OCI-LY1 (cell line): ENCODE data around the gene SCN2B.

ENCODE experiments used
- H2AFZ ChIP-seq: fragments of 200-600 bp; sonication (generic), shearing (Covaris generic); 2 replicates; pipeline ENCODE4 v1.6.0; 2014; ENCODE audit warnings: antibody characterized with exemption, mild to moderate bottlenecking, low read length
- H3F3A ChIP-seq: fragments of 200-600 bp; sonication (generic), shearing (Covaris generic); 2 replicates; pipeline ENCODE4 v1.6.0; 2014; ENCODE audit warnings: mild to moderate bottlenecking, antibody characterized with exemption, low read length, moderate library complexity; ENCODE audit not compliant: insufficient read depth
- H3K27ac ChIP-seq: fragments of 200-600 bp; sonication (generic); 2 replicates; pipeline ENCODE4 v1.5.1; 2014; ENCODE audit warnings: low read length, mixed run types, mild to moderate bottlenecking, low read depth; ENCODE audit not compliant: poor library complexity, severe bottlenecking
- H3K27me3 ChIP-seq: fragments of 200-600 bp; sonication (generic); 2 replicates; pipeline ENCODE4 v1.6.0; 2014; ENCODE audit warnings: antibody characterized with exemption, mild to moderate bottlenecking, low read length, moderate library complexity; ENCODE audit not compliant: insufficient read depth
- H3K36me3 ChIP-seq: fragments of 200-600 bp; sonication (generic); 2 replicates; pipeline ENCODE4 v1.6.1; 2014; ENCODE audit warnings: mild to moderate bottlenecking, antibody characterized with exemption, low read length, moderate library complexity, mixed read lengths; ENCODE audit not compliant: insufficient read depth
- H3K4me1 ChIP-seq: fragments of 200-600 bp; sonication (generic); 2 replicates; pipeline ENCODE4 v1.5.1; 2014; ENCODE audit warnings: mild to moderate bottlenecking, low read length, moderate library complexity; ENCODE audit not compliant: insufficient read depth, severe bottlenecking
- H3K4me2 ChIP-seq: fragments of 200-600 bp; sonication (generic), shearing (Covaris generic); 2 replicates; pipeline ENCODE4 v1.6.1; 2014; ENCODE audit warnings: low read length
- H3K4me3 ChIP-seq: fragments of 200-600 bp; sonication (generic); 2 replicates; pipeline ENCODE4 v1.5.1; 2014; ENCODE audit warnings: low read length, low read depth, mild to moderate bottlenecking, mixed read lengths; ENCODE audit not compliant: poor library complexity, severe bottlenecking
- H3K79me2 ChIP-seq: fragments of 200-600 bp; shearing (Covaris generic); 2 replicates; pipeline ENCODE4 v1.6.1; 2016; ENCODE audit warnings: mixed run types, low read length, mixed read lengths; ENCODE audit not compliant: insufficient read depth
- H3K9ac ChIP-seq: fragments of 200-600 bp; sonication (generic), shearing (Covaris generic); 2 replicates; pipeline ENCODE4 v1.6.1; 2014; ENCODE audit warnings: mild to moderate bottlenecking, low read length, mixed read lengths
- H3K9me2 ChIP-seq: fragments of 200-600 bp; sonication (generic), shearing (Covaris generic); 2 replicates; pipeline ENCODE4 v1.6.1; 2014; ENCODE audit warnings: low read depth, mild to moderate bottlenecking, low read length, mixed read lengths
- H3K9me3 ChIP-seq: fragments of 200-600 bp; shearing (Covaris generic); 2 replicates; pipeline ENCODE4 v1.6.1; 2014; ENCODE audit warnings: low read length, mixed read lengths
- H4K20me1 ChIP-seq: fragments of 200-600 bp; sonication (generic), shearing (Covaris generic); 2 replicates; pipeline ENCODE4 v1.6.0; 2016; ENCODE audit warnings: mild to moderate bottlenecking, low read length; ENCODE audit not compliant: insufficient read depth
- CTCF ChIP-seq: fragments of 200-600 bp; sonication (generic), shearing (Covaris generic); IDR thresholded peaks from 2 replicates; pipeline ENCODE4 v1.5.1; 2017; ENCODE audit warnings: mild to moderate bottlenecking, antibody characterized with exemption, low read length, moderate library complexity, mixed read lengths
- EZH2 ChIP-seq: fragments of 200-600 bp; sonication (generic), shearing (Covaris generic); IDR thresholded peaks from 2 replicates; pipeline ENCODE4 v1.8.0; 2017; ENCODE audit warnings: borderline replicate concordance, mixed run types, mild to moderate bottlenecking, antibody characterized with exemption, low read length, moderate library complexity, mixed read lengths

SCN2B gene

DNA sequence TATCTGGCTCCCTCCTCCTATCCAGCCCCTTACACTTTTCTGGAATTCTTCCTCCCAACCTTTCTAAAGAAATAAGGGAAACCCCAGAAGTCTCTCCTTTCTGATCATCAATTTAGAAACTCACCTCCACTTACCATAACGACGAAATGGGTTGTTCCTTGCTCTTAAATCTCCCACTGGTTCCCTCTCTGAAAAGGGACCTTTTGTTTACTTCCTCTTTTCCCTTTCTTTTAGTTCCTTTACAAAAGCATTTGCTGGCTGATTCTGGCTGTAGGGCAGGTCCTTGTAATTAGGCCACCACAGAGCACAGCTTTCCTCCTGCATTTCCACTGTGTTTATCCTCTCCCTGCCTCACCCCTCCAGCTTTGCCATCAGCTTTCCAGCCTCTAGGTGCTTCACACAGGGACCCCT is 36.3 kb upstream of the SCN2B start:
- no peak for TF ChIP-seq EZH2
- TF ChIP-seq CTCF: no peak
- no peak overlapping the region for H3K4me2 ChIP-seq
- H3K9ac ChIP-seq: no peak overlapping the region
- H2AFZ ChIP-seq: no peak overlapping the region
- no peaks in the 10 kb centered on the region for H3K9me3 ChIP-seq
- H3K36me3 ChIP-seq: peaks cover 3% of the 10 kb centered on the region; the same call in 1 of the 2 replicates
- no peaks in the 10 kb centered on the region for H3K27me3 ChIP-seq
- no peak overlapping the region for H3K4me3 ChIP-seq
- no peaks in the 10 kb centered on the region for H3F3A ChIP-seq
- no peaks in the 10 kb centered on the region for H3K9me2 ChIP-seq
- H3K27ac ChIP-seq: no peak overlapping the region
- H3K79me2 ChIP-seq: no peaks in the 10 kb centered on the region
- H3K4me1 ChIP-seq: peaks cover 45% of the 10 kb centered on the region
- H4K20me1 ChIP-seq: no peaks in the 10 kb centered on the region

DNA sequence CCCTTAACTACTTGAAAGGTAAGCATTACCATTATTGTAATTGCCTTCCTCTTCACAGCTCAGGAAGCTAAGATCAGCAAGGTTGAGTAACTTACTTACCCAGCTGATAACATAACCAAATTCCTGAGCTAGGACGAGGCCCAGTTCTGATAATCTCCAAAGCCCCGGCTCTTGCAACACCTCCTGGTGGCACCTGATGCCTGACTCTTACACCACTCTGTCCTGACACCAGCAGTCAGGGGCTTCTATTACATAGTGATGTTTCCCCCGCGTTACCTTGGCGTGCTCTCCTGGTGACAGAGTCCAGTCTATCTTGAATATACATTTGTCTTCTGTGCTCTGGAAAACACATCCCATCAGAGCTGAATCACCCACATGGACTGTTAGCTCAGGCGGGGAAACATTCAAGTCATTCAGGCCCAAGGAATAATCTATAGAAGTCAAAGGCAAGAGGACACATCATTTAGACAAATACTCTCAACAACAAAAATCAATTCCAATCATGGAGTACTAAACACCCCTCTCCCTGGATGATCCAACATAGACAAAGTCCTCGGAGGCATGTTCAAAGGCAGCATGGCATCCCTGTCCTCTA is 35.8 kb upstream of the SCN2B start:
- Histone ChIP-seq H3K4me3 (no peak overlapping the region), H3K27ac (no peak overlapping the region), H3K27me3 (no peaks in the 10 kb centered on the region), H3K79me2 (no peaks in the 10 kb centered on the region), H4K20me1 (no peaks in the 10 kb centered on the region), H3F3A (no peaks in the 10 kb centered on the region), H3K4me2 (no peak overlapping the region), H3K9me3 (no peaks in the 10 kb centered on the region), H3K36me3 (peaks cover 3% of the 10 kb centered on the region; the same call in 1 of the 2 replicates), H3K9me2 (no peaks in the 10 kb centered on the region), H2AFZ (no peak overlapping the region), H3K9ac (no peak overlapping the region), H3K4me1 (peaks cover 40% of the 10 kb centered on the region)
- no peak for TF ChIP-seq CTCF
- no peak for TF ChIP-seq EZH2

- Histone ChIP-seq H3K9me3 (no peaks in the 10 kb centered on the region), H3K4me2 (no peak overlapping the region), H3K36me3 (peaks cover 3% of the 10 kb centered on the region; the same call in 1 of the 2 replicates), H2AFZ (no peak overlapping the region), H3K9ac (no peak overlapping the region), H3K9me2 (no peaks in the 10 kb centered on the region), H4K20me1 (no peaks in the 10 kb centered on the region), H3K27ac (no peak overlapping the region), H3K79me2 (no peaks in the 10 kb centered on the region), H3F3A (no peaks in the 10 kb centered on the region), H3K4me3 (no peak overlapping the region), H3K4me1 (peaks cover 37% of the 10 kb centered on the region), H3K27me3 (no peaks in the 10 kb centered on the region)
- TF ChIP-seq EZH2 (no peak), CTCF (no peak)
Observed at GRCh38 chr11:118211006-118211405, 34.6 kb upstream of the SCN2B start.
